SK-N-MC (cell line): Measurements from ENCODE around the gene MID1.

Experiments used
- EZH2 ChIP-seq: fragments of 200-600 bp; sonication (generic); IDR thresholded peaks from one replicate; pipeline ENCODE4 v1.6.1; 2017; ENCODE audit warnings: antibody characterized with exemption
- FOXP2 ChIP-seq: optimal IDR thresholded peaks from 2 replicates; pipeline ENCODE3; 2011; ENCODE audit warnings: mild to moderate bottlenecking, moderate library complexity; ENCODE audit not compliant: insufficient read depth; ENCODE audit errors: extremely low read length, control extremely low read depth
- POLR2AphosphoS5 ChIP-seq: IDR thresholded peaks from 2 replicates; pipeline ENCODE4 v1.6.1; 2012; ENCODE audit warnings: mild to moderate bottlenecking, low read depth, low read length, borderline replicate concordance

- no peak for TF ChIP-seq POLR2AphosphoS5
- no peak for TF ChIP-seq EZH2
- TF ChIP-seq FOXP2 = no peak
Measured at GRCh38 chrX:10545882-10546281, 74.5 kb downstream of the MID1 start.
